ENCODE data around the gene P2RY13. TPM values are rescaled to one million over a fixed set of nuclear protein-coding genes. Genes with fewer than 3 reads are reported as not detected.

P2RY13 gene
- total RNA-seq, 1 donor, result not detected

DNA sequence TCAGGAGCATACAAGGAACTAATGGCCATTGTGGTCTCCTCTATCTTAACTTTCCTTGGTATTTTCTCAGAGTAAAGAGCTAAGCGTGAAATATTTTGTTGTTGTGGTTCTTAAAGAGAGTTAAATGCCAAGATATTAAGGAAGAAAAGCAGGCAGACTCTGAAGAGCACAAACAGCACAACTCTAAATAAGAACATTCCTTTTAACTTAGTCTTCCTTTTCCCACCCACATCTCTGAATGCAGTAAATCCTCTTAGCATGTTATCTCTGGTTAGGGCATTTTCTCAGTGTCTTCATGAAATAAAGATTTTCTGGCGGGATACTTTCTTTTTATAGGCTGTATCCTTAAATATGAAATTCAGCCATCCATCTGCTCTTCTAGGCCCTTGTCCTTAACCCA lies 14.2 kb downstream of the P2RY13 start:
- H4K20me1 ChIP-seq (ENCODE audit: insufficient read depth, low read length), result no peaks in the 10 kb centered on the region
- no peak overlapping the region for H2AFZ ChIP-seq (ENCODE audit: low read length)
- no peak overlapping the region for H3K4me3 ChIP-seq (ENCODE audit: insufficient read depth, low read length)
- H3K27me3 ChIP-seq (ENCODE audit: insufficient read depth, low read length), result no peaks in the 10 kb centered on the region
- no peak overlapping the region for H3K27ac ChIP-seq (ENCODE audit: low read depth, low read length)
- no peaks in the 10 kb centered on the region for H3K79me2 ChIP-seq (ENCODE audit: insufficient read depth, low read length)
- no peaks in the 10 kb centered on the region for H3K36me3 ChIP-seq (ENCODE audit: insufficient read depth, low read length)
- no peak overlapping the region for H3K4me2 ChIP-seq (ENCODE audit: insufficient read depth, low read length)
- TF ChIP-seq, protein P1, sequence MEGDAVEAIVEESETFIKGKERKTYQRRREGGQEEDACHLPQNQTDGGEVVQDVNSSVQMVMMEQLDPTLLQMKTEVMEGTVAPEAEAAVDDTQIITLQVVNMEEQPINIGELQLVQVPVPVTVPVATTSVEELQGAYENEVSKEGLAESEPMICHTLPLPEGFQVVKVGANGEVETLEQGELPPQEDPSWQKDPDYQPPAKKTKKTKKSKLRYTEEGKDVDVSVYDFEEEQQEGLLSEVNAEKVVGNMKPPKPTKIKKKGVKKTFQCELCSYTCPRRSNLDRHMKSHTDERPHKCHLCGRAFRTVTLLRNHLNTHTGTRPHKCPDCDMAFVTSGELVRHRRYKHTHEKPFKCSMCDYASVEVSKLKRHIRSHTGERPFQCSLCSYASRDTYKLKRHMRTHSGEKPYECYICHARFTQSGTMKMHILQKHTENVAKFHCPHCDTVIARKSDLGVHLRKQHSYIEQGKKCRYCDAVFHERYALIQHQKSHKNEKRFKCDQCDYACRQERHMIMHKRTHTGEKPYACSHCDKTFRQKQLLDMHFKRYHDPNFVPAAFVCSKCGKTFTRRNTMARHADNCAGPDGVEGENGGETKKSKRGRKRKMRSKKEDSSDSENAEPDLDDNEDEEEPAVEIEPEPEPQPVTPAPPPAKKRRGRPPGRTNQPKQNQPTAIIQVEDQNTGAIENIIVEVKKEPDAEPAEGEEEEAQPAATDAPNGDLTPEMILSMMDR (IDR thresholded peaks at IDR 0.05; ENCODE audit: extremely low read depth, low read depth, low read length), result no peak
- H3K9me3 ChIP-seq (ENCODE audit: low read depth, low read length), result no peaks in the 10 kb centered on the region
- DNase-seq (ENCODE audit: insufficient read length, low spot score, missing footprints), result no peak
- H3K4me1 ChIP-seq (ENCODE audit: insufficient read depth, low read length), result peaks cover 26% of the 10 kb centered on the region

DNA sequence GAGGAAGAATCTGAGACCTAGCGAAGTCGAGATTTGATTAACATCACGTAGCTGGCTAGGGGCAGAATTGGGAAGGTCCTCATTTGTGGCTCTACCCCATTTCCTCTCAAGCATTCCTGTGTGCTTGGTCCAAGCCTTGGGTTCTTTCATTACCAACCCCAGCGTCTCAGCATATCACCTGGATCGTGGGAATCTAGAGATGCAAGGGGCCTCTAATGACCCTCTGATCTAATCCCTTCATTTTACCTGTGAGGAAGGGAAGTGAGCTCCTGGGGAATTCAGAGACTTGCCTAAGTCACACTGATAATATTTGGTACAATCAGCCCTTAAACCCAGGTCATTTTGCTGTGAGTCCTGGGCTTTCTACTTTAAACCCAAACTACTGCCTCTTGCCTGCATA lies 14.8 kb downstream of the P2RY13 start:
- H3K27me3 ChIP-seq (ENCODE audit: insufficient read depth, low read length), result no peaks in the 10 kb centered on the region
- no peaks in the 10 kb centered on the region for H3K9me3 ChIP-seq (ENCODE audit: low read depth, low read length)
- no peak overlapping the region for H2AFZ ChIP-seq (ENCODE audit: low read length)
- H3K4me1 ChIP-seq (ENCODE audit: insufficient read depth, low read length), result peaks cover 21% of the 10 kb centered on the region
- TF ChIP-seq, protein P1 (IDR thresholded peaks at IDR 0.05; ENCODE audit: extremely low read depth, low read depth, low read length), result no peak
- H3K79me2 ChIP-seq (ENCODE audit: insufficient read depth, low read length), result no peaks in the 10 kb centered on the region
- no peak overlapping the region for H3K4me2 ChIP-seq (ENCODE audit: insufficient read depth, low read length)
- no peaks in the 10 kb centered on the region for H3K36me3 ChIP-seq (ENCODE audit: insufficient read depth, low read length)
- H4K20me1 ChIP-seq (ENCODE audit: insufficient read depth, low read length), result no peaks in the 10 kb centered on the region
- no peak for DNase-seq (ENCODE audit: insufficient read length, low spot score, missing footprints)
- no peak overlapping the region for H3K4me3 ChIP-seq (ENCODE audit: insufficient read depth, low read length)
- no peak overlapping the region for H3K27ac ChIP-seq (ENCODE audit: low read depth, low read length)

DNA sequence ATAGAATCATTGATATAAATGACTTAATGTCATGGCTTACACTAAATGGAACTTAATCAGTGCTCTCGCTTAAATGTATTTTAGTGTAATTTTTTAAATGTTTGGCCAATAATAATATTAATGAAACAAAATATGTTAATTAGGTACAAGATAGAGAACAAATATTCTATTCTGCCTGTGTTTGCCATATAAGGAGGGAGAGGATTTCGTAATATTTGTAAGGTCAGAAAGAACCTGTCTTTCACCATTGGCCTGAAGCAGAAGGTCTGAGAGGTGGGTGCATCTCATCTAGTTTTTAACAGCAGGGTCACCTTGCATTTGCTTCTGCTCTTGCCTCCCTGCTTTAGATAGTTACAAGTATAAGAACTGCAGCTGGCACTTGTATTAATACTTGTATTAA lies 15.2 kb downstream of the P2RY13 start:
- no peaks in the 10 kb centered on the region for H3K36me3 ChIP-seq (ENCODE audit: insufficient read depth, low read length)
- H2AFZ ChIP-seq (ENCODE audit: low read length), result no peak overlapping the region
- TF ChIP-seq, protein P1 (IDR thresholded peaks at IDR 0.05; ENCODE audit: extremely low read depth, low read depth, low read length), result no peak
- H4K20me1 ChIP-seq (ENCODE audit: insufficient read depth, low read length), result no peaks in the 10 kb centered on the region
- H3K4me3 ChIP-seq (ENCODE audit: insufficient read depth, low read length), result no peak overlapping the region
- H3K9me3 ChIP-seq (ENCODE audit: low read depth, low read length), result no peaks in the 10 kb centered on the region
- H3K27me3 ChIP-seq (ENCODE audit: insufficient read depth, low read length), result no peaks in the 10 kb centered on the region
- no peak overlapping the region for H3K27ac ChIP-seq (ENCODE audit: low read depth, low read length)
- H3K4me2 ChIP-seq (ENCODE audit: insufficient read depth, low read length), result no peak overlapping the region
- no peaks in the 10 kb centered on the region for H3K79me2 ChIP-seq (ENCODE audit: insufficient read depth, low read length)
- peaks cover 18% of the 10 kb centered on the region for H3K4me1 ChIP-seq (ENCODE audit: insufficient read depth, low read length)
- no peak for DNase-seq (ENCODE audit: insufficient read length, low spot score, missing footprints)

DNA sequence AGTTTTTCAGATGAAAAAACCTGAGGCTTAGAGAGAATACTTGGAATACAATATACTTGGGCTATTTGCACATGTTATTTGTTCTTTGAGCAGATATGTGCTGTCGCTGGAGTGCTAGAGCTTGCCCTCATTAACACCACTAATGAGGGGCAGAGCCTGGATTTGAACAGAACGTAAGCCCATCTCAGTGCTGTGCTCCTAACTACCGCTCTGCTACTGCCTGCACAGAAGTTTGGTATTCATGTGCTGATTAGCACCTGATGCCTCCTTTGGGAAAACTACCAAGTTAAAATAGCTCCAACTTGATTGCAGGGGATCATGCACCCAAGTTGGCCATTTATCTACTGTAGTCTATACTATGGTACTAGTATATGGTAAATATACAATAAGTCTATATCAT lies 16.4 kb downstream of the P2RY13 start:
- no peaks in the 10 kb centered on the region for H3K79me2 ChIP-seq (ENCODE audit: insufficient read depth, low read length)
- no peak overlapping the region for H3K4me3 ChIP-seq (ENCODE audit: insufficient read depth, low read length)
- no peak overlapping the region for H2AFZ ChIP-seq (ENCODE audit: low read length)
- H3K27ac ChIP-seq (ENCODE audit: low read depth, low read length), result no peak overlapping the region
- no peaks in the 10 kb centered on the region for H3K36me3 ChIP-seq (ENCODE audit: insufficient read depth, low read length)
- DNase-seq (ENCODE audit: insufficient read length, low spot score, missing footprints), result no peak
- no peaks in the 10 kb centered on the region for H3K9me3 ChIP-seq (ENCODE audit: low read depth, low read length)
- H4K20me1 ChIP-seq (ENCODE audit: insufficient read depth, low read length), result no peaks in the 10 kb centered on the region
- H3K4me2 ChIP-seq (ENCODE audit: insufficient read depth, low read length), result no peak overlapping the region
- H3K4me1 ChIP-seq (ENCODE audit: insufficient read depth, low read length), result peaks cover 10% of the 10 kb centered on the region
- TF ChIP-seq, protein P1 (IDR thresholded peaks at IDR 0.05; ENCODE audit: extremely low read depth, low read depth, low read length), result no peak
- H3K27me3 ChIP-seq (ENCODE audit: insufficient read depth, low read length), result no peaks in the 10 kb centered on the region

Measured in osteoblast (primary cell).